AG09309 (cell line): ENCODE data around the gene BTF3L4.

ENCODE experiments used
- DNase-seq: peaks from one replicate; pipeline ENCODE4 v3.0.0-alpha.2; 2010; ENCODE audit warnings: low read depth
- H3K4me3 ChIP-seq: 2 replicates; pipeline ENCODE4 v1.5.1; 2011; ENCODE audit warnings: mild to moderate bottlenecking, low read depth, low read length, moderate library complexity; ENCODE audit not compliant: control insufficient read depth
- CTCF ChIP-seq: IDR thresholded peaks from 2 replicates; pipeline ENCODE4 v1.5.1; 2011; ENCODE audit warnings: mild to moderate bottlenecking, low read depth, low read length, inconsistent platforms; ENCODE audit not compliant: insufficient read depth, control insufficient read depth; ENCODE audit errors: missing control alignments

BTF3L4 gene

GRCh38 chr1:52032124-52032784, 23.8 kb upstream of the BTF3L4 start:
- no peak for TF ChIP-seq CTCF
- no peak for DNase-seq
- peak overlapping the region; percentile 79 for H3K4me3 ChIP-seq

- no peak for DNase-seq
- H3K4me3 ChIP-seq = peak overlapping the region; percentile 79
- no peak for TF ChIP-seq CTCF
Measured at GRCh38 chr1:52032785-52033131, 23.3 kb upstream of the BTF3L4 start.

DNA sequence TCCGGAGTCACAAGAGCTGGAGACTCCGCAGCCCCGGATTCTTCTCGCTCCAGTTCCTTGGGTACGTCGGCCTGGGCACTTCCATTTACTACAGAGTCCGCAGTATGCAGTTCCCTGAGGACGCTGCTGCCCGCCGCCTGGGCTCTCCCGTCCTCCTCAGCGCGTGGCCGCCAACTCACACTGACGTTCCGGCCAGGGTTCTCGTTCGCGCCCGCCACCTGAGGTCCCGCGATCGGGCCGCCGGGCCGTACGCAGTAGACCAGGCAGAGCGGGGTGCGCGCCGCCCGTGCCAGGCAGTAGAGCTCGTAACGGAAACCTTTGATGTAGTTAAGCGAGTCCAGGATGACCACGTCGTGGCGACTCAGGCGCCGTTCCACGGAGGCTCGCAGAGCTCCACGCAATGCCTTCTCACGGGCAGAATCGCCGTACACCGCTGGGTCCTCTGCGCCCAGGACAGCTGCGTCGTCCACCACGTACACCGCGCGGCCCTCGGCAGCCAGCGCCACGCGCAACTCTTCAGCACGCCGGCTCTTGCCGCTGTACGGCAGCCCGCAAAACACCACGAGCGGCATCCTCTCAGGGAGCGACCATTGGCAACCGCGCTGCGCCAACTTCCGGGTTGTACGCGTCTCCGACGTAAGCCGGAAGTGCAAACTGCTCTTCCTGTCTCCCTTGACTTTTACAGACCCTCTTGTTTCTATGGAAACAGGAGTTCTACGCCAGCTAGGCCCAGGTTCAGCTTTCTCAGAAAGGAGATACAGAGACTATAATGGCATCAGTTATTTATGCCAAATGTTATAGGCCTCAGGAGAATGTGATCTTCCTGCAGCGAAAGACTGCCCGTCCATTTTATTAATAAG, 22.7 kb upstream of the BTF3L4 start, which contains the start of gene KTI12:
KTI12 (minus strand) TSS at position 621 of the 860 bp plus-strand sequence; CDS start at position 572, 49 bp downstream.
- TF ChIP-seq CTCF = no peak
- peak; percentile 58 for DNase-seq
- H3K4me3 ChIP-seq = peak within 1 kb of the TSS; percentile 79

- no peak overlapping the region for H3K4me3 ChIP-seq
- TF ChIP-seq CTCF = no peak
- no peak for DNase-seq
Measured at GRCh38 chr1:52034050-52034384, 22.1 kb upstream of the BTF3L4 start.

DNA sequence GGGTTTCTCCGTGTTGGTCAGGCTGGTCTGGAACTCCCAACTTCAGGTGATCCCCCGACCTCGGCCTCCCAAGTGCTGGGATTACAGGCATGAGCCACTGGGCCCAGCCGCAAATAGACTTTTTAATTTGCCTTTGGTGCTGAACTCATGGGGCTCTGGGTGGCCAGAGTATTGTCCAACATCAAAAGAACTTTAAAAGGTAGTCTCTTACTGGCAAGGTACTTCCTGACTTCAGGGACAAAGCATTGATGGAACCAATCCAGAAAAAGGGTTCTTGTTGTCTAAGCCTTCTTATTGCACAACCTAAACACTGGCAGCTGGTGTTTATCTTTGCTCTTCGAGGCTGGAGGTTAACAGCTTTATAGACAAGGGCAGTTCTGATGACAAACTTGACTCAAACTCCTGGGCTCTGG, 18.7 kb upstream of the BTF3L4 start:
- DNase-seq = no peak
- no peak for TF ChIP-seq CTCF
- H3K4me3 ChIP-seq = no peak overlapping the region

DNA sequence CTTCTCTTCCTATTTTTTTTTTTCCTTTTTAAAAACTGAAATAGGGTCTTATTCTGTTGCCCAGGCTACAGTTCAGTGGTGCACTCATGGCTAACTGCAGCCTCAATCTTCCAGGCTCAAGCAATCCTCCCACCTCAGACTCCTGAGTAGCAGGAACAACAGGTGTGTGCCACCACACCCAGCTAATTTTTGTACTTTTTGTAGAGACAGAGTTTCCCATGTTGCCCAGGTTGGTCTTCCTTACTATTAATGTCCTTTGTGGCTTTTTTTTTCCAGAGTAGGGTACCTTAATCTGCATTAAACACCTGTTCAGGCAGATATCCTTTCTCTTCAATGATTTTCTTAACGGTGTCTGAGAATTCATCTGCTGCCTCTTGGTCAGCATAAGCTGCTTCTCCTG, 18.2 kb upstream of the BTF3L4 start:
- TF ChIP-seq CTCF = no peak
- no peak overlapping the region for H3K4me3 ChIP-seq
- no peak for DNase-seq
